GM19438 (cell line): ENCODE results near the gene NPL.

Experiments used
- ATAC-seq: cut with Tn5 transposase; IDR thresholded peaks from one replicate; pipeline ENCODE4 v1.9.1; 2021; ENCODE audit warnings: low read depth; ENCODE audit not compliant: unreplicated experiment

NPL gene

DNA sequence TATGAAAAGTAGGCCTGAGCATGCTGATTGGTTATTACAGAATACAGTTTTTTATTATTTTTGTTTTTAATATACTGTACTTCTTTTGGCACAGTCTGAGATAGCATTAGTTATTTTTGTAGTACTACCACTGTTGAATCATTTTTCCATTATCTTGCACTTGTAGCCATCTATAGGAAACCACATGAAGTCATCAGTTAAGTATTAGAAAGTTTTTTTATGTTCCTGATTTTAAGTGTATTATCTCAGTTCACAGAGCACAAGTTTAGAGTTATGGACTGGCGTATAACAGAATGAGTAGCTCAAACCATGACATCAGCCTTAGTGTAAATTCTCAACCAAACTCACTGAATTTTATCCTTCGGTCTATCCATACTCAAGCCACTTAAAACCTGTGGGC is 72.4 kb downstream of the NPL start:
- no peak for ATAC-seq

DNA sequence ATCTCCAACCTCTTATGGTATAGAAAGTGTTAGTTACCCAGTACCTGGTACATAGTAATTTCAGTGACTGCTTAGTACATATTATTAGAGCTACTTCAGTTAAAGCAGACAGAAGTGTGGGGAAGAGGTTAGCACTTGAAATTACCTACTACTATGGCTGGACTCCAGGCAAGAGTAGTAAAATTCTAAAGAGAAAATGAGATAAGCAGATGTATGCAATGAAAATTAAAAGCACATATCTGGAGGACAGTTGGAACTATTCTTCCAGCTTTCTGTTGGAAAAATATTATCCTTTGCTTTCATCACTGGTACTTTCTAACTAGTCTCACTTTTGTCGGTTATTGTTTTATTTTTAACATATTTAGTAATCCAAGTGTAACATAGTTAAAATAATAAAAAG is 73.3 kb downstream of the NPL start:
- no peak for ATAC-seq

DNA sequence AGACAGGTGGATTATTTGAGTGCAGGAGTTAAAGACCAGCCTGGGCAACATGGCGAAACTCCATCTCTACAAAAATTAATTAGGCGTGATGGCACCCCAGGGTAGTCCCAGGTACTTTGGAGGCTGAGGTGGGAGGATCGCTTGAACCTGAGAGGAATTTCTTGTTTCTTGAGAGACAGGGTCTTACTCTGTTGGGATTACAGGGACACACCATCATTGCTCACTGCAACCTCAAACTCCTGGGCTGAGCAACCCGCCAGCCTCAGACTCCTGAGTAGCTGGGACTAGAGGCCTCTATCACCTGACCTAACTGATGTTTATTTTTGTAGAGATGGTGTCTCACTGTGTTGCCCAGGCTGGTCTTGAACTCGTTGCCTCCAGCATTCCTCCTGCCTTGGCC is 74.4 kb downstream of the NPL start:
- no peak for ATAC-seq

DNA sequence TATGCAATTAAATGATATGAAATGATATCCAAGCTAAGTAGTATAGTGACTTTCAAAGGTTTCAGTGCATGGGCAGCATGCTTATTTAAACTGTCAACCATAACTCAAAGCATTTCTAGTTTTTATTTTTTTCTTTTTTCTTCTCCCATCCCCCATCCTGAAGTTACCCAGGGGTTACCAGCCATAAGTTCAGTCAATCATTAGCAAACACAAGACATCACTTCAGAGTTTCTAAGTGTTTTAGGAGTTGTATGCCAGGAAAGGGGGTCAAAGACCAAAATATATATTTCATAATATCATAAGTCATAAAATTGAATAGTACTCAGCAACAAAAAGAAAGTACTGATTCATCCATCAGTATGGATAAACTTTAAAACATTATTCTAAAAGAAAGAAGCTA is 78.3 kb downstream of the NPL start:
- ATAC-seq: no peak

DNA sequence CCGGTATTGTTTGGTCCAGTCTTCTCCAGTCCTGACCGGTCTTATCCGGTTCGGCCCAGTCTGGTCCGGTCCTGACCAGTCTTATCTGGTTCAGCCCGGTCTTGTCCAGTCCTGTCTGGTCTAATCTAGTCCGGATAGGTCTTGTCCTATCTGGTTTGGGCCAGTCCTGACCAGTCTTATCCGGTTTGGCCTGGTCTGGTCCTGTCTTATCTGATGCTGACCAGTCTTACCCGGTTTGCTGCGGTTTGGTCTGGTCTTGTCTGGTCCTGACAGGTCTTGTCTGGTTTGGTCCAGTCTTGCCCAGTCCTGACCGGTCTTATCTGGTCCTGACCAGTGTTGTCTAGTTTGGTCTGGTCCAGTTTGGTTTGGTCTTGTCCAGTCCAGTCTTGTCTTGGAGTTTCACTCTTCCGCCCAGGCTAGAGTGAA is 79.7 kb downstream of the NPL start:
- no peak for ATAC-seq

DNA sequence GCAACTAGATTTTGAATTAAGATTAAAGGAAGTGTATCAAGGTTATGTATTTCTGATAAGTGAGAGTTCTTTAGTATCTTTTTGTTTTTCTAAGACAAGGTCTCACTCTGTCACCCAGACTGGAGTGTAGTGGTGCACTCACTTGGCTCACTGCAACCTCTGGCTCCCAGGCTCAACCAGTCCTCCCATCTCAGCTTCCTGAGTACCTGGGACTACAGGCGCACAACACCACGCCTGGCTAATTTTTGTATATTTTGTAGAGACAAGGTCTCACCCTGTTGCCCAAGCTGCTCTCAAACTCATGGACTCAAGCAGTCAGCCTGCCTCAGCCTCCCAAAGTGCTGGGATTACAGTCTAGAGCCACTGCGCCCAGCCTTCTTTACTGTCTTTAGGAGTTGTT is 83.3 kb downstream of the NPL start:
- no peak for ATAC-seq

DNA sequence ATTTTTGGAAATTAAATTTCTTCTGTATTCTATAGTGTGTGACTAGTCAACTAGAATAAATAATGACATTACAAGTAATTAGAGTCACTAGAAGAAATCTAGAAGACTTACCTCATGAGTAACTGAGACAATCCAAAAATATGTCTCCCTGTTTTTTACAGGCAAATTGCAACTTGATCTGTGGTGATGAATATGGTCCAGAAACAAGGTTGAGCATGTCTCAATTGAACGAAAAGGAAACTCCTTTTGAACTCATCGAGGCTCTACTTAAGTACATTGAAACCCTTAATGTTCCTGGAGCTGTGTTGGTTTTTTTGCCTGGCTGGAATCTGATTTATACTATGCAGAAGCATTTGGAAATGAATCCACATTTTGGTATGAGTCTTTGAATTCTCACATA is 86.3 kb downstream of the NPL start:
- no peak for ATAC-seq

DNA sequence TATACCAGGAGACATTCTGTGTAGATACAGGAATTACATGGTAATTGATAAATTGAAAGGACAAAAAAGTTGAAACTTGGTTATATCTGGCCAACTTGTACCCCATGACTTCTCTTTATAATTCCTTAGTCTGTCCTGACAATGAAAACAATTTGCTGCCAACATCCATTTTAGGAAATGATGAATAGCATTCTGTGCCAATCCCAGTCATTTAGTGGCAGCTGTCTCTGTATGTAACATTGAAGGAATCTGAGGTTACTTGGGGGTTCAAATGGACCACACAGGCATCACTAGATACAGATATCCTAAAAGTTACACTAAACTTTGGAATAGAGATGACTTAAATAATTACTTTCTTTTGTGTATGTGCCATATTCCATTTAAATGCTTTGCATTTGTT is 87.8 kb downstream of the NPL start:
- no peak for ATAC-seq

DNA sequence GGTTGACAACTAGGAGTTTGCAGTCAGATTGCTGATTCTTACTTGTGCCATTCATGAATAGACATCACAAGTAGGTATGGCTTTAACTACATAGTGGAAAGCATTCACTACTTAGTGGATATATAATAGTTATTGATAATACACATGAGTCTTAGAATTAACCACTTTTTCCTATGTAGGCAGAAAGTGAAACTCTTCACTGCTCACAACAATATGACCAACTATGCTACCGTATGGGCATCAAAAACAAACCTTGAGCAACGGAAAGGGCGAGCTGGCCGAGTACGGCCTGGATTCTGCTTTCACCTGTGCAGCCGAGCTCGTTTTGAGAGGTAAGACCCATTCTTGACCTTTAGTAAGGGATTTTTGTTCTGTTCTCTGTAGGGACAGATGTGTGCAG is 88.3 kb downstream of the NPL start:
- ATAC-seq: no peak
